Epithelial cell of proximal tubule (primary cell): ENCODE measurements around the gene DRD3. TPM values are rescaled to one million over a fixed set of nuclear protein-coding genes. Genes with fewer than 3 reads are reported as not detected.

Experiments used
- DNase-seq: peaks from one replicate; pipeline ENCODE4 v3.0.0-alpha.2; 2011; ENCODE audit warnings: low read depth
- H3K4me3 ChIP-seq: 2 replicates; pipeline ENCODE4 v1.5.1; 2011; ENCODE audit warnings: low read depth, mild to moderate bottlenecking, low read length
- CTCF ChIP-seq: conservative IDR thresholded peaks from 2 replicates; pipeline ENCODE4 v1.5.1; 2012; ENCODE audit warnings: low read depth, mild to moderate bottlenecking, low read length
- total RNA-seq: library from RNA; depleted of rRNA; stranded (reverse); fragments of >200 nt; gene quantifications from 2 replicates; pipeline ENCODE4 v1.2.3, GENCODE V29; 2015

DRD3 gene
- total RNA-seq, 1 donor from 2014 or later, result not detected

DNA sequence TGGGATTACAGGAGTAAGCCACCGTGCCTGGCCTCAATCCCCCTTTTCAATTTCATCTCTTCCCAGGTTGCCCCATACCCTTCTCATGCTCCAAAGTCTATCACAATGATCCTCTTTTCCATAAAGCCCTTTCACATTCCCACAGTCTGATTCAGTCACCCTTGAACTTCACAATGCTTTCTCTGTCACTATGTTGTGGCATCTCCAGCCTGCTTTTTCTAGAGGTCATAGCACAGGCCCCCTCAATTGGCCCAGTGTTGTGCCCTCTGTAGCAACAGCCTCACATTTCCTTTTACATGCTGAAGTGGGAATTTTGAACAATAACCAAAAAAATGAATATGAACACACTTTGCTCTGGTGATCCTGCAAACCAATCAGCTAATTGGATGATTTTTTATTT lies 21.5 kb downstream of the DRD3 start:
- no peak overlapping the region for H3K4me3 ChIP-seq
- TF ChIP-seq CTCF, result no peak

DNA sequence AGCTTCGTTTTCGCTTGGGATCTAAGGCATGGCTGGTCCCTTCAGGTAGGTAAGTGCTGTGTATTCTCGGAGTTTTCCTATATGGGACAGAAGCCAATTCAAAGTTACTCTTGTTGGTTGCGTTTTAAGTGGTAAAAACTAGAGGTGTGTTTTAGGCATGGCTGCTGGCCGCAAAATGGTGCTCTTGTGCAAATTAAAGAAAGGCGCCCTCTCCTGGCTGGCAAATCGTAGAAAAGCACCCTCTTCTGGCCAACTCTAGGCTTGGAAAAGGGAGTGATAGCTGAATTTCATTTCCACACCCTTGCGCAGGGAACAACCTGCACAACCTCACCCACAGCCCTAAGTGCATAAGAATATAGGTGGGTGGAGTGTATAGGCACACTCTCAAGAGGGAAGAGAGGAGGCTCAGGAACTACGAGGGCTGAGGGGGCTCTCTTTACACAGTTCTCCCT lies 23.5 kb downstream of the DRD3 start:
- no peak for DNase-seq
- no peak overlapping the region for H3K4me3 ChIP-seq
- peak; percentile 66 for TF ChIP-seq CTCF

More for the DNA sequence above, 21.5 kb downstream of the DRD3 start:
- DNase-seq, result no peak

DNA sequence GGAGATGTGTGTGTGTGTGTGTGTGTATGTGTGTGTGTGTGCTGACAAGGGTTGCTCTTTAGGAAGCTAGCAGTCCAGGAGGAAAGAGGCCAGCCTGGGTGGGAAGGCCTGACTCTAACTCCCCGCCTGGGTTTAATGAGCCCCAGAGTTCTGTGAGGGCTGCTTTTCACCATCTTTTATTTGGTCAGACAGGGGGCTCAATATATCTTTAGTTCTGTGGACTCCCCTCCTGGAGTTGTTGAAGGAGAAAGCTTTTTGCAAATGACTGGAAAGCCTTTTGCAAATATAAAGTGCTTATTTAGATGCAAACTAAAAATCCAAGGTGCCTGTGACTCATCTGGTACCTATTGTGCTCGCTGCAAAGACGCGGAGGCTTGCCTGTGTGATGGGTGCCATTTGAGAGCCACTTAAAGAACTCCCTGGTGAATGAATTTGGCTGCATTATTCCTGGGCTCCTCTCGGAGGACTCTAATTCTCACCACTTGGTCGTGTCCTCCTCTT lies 24.5 kb downstream of the DRD3 start:
- H3K4me3 ChIP-seq, result no peak overlapping the region
- no peak for DNase-seq
- no peak for TF ChIP-seq CTCF

GRCh38 chr3:114152519-114153151 lies 26.2 kb downstream of the DRD3 start:
- peak; percentile 97 for TF ChIP-seq CTCF
- H3K4me3 ChIP-seq, result peak overlapping the region; percentile 56
- DNase-seq, result peak; percentile 70

- H3K4me3 ChIP-seq, result no peak overlapping the region
- no peak for DNase-seq
- TF ChIP-seq CTCF, result no peak
Observed at GRCh38 chr3:114151091-114151490, 27.8 kb downstream of the DRD3 start.

- TF ChIP-seq CTCF, result peak; percentile 17
- no peak overlapping the region for H3K4me3 ChIP-seq
- no peak for DNase-seq
Observed at GRCh38 chr3:114147251-114147650, 31.6 kb downstream of the DRD3 start.
